ENCODE data around the gene GALNT14. TPM values are rescaled to one million over a fixed set of nuclear protein-coding genes. Genes with fewer than 3 reads are reported as not detected.

GALNT14 gene
- total RNA-seq, 1 experiment from 2014 or later, result 6.0 TPM

DNA sequence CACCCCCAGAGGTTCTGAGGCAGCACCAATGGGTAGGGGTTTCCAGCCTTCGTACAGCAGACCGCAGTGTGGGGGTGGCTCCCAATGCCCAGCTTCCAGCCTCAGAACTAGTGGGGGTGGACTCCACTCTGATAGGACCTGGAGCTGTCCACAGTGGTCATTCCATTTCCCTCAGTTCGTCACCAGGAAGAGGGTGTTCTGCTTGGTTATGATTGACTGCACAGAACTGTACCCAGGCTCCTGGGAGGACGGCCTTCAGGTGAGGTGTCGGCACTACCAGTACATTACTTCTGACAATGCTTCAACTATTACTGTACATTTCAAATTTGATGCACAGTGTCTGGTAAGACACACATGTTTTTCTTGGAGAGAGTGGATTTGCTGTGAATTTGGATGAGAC lies 180.6 kb downstream of the GALNT14 start:
- H3K4me1 Mint-ChIP-seq, result peaks cover 9% of the 10 kb centered on the region
- no peaks in the 10 kb centered on the region; the same call in 1 of the 2 replicates for H3K27me3 Mint-ChIP-seq (ENCODE audit: low read depth)
- no peak for ATAC-seq
- CTCF ChIA-PET, result interaction anchor here (1.0 kb wide), 1 partner anchor 246 kb away, joined by 3 read pairs; no protein-coding TSS in a partner anchor
- POLR2A ChIA-PET, result no interaction called here
- no peaks in the 10 kb centered on the region for H3K9me3 Mint-ChIP-seq
- TF ChIP-seq, protein P1, sequence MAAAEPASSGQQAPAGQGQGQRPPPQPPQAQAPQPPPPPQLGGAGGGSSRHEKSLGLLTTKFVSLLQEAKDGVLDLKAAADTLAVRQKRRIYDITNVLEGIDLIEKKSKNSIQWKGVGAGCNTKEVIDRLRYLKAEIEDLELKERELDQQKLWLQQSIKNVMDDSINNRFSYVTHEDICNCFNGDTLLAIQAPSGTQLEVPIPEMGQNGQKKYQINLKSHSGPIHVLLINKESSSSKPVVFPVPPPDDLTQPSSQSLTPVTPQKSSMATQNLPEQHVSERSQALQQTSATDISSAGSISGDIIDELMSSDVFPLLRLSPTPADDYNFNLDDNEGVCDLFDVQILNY (CRISPR knock-in tag; IDR thresholded peaks at IDR 0.05), result no peak
- TF ChIP-seq CBFB (CRISPR knock-in tag; IDR thresholded peaks at IDR 0.05; ENCODE audit: low read depth) (no peak), ZNF232 (CRISPR knock-in tag; IDR thresholded peaks at IDR 0.05) (no peak), CREM (CRISPR knock-in tag; IDR thresholded peaks at IDR 0.05) (no peak), ZNF263 (CRISPR knock-in tag; IDR thresholded peaks at IDR 0.05; ENCODE audit: low read depth) (no peak), MYBL2 (CRISPR knock-in tag; IDR thresholded peaks at IDR 0.05) (no peak)
- TF ChIP-seq, protein P2, sequence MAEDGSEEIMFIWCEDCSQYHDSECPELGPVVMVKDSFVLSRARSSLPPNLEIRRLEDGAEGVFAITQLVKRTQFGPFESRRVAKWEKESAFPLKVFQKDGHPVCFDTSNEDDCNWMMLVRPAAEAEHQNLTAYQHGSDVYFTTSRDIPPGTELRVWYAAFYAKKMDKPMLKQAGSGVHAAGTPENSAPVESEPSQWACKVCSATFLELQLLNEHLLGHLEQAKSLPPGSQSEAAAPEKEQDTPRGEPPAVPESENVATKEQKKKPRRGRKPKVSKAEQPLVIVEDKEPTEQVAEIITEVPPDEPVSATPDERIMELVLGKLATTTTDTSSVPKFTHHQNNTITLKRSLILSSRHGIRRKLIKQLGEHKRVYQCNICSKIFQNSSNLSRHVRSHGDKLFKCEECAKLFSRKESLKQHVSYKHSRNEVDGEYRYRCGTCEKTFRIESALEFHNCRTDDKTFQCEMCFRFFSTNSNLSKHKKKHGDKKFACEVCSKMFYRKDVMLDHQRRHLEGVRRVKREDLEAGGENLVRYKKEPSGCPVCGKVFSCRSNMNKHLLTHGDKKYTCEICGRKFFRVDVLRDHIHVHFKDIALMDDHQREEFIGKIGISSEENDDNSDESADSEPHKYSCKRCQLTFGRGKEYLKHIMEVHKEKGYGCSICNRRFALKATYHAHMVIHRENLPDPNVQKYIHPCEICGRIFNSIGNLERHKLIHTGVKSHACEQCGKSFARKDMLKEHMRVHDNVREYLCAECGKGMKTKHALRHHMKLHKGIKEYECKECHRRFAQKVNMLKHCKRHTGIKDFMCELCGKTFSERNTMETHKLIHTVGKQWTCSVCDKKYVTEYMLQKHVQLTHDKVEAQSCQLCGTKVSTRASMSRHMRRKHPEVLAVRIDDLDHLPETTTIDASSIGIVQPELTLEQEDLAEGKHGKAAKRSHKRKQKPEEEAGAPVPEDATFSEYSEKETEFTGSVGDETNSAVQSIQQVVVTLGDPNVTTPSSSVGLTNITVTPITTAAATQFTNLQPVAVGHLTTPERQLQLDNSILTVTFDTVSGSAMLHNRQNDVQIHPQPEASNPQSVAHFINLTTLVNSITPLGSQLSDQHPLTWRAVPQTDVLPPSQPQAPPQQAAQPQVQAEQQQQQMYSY (CRISPR knock-in tag; IDR thresholded peaks at IDR 0.05), result no peak
- no peak overlapping the region for H3K4me3 Mint-ChIP-seq
- DNase-seq (ENCODE audit: low spot score), result no peak
- no peak overlapping the region; the same call in 1 of the 2 replicates for H3K27ac Mint-ChIP-seq
- no peaks in the 10 kb centered on the region for H3K36me3 Mint-ChIP-seq

DNA sequence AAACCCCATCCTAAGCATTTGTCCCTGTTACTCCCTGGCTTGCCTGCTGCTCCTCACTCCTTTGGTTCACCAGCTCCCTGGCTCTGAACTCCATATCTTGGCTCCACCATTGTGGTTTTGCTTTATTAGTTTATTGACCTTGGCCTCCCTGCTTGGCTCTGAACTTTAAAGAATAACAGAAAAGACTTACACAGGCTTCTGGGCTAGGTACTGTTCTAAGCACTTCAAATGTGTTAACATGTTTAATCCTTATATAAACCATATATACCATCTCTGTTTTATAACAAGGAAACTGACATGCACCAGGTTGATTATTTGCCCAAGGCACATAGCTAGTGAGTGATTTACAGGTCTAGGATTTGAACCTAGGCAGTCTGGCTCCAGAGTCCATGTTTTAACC lies 181.2 kb downstream of the GALNT14 start:
- H3K27me3 Mint-ChIP-seq (ENCODE audit: low read depth), result no peaks in the 10 kb centered on the region; the same call in 1 of the 2 replicates
- ATAC-seq, result no peak
- no peak overlapping the region for H3K4me3 Mint-ChIP-seq
- CTCF ChIA-PET, result interaction anchor here (1.0 kb wide), 1 partner anchor 245 kb away, joined by 3 read pairs; no protein-coding TSS in a partner anchor
- TF ChIP-seq, protein P3, sequence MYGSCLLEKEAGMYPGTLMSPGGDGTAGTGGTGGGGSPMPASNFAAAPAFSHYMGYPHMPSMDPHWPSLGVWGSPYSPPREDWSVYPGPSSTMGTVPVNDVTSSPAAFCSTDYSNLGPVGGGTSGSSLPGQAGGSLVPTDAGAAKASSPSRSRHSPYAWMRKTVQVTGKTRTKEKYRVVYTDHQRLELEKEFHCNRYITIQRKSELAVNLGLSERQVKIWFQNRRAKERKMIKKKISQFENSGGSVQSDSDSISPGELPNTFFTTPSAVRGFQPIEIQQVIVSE (CRISPR knock-in tag; IDR thresholded peaks at IDR 0.05; ENCODE audit: borderline replicate concordance), result no peak
- TF ChIP-seq HMGA2 (CRISPR knock-in tag; IDR thresholded peaks at IDR 0.05), result no peak
- TF ChIP-seq, protein P4, sequence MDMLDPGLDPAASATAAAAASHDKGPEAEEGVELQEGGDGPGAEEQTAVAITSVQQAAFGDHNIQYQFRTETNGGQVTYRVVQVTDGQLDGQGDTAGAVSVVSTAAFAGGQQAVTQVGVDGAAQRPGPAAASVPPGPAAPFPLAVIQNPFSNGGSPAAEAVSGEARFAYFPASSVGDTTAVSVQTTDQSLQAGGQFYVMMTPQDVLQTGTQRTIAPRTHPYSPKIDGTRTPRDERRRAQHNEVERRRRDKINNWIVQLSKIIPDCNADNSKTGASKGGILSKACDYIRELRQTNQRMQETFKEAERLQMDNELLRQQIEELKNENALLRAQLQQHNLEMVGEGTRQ (CRISPR knock-in tag; IDR thresholded peaks at IDR 0.05), result no peak
- no peak for TF ChIP-seq MYBL2 (CRISPR knock-in tag; IDR thresholded peaks at IDR 0.05)
- TF ChIP-seq, protein P5, sequence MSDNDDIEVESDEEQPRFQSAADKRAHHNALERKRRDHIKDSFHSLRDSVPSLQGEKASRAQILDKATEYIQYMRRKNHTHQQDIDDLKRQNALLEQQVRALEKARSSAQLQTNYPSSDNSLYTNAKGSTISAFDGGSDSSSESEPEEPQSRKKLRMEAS (CRISPR knock-in tag; IDR thresholded peaks at IDR 0.05), result no peak
- no peak for TF ChIP-seq NR2C2 (CRISPR knock-in tag; IDR thresholded peaks at IDR 0.05)
- TF ChIP-seq, protein P6, sequence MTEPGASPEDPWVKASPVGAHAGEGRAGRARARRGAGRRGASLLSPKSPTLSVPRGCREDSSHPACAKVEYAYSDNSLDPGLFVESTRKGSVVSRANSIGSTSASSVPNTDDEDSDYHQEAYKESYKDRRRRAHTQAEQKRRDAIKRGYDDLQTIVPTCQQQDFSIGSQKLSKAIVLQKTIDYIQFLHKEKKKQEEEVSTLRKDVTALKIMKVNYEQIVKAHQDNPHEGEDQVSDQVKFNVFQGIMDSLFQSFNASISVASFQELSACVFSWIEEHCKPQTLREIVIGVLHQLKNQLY (CRISPR knock-in tag; IDR thresholded peaks at IDR 0.05), result no peak
- no peak for TF ChIP-seq PRRX2 (CRISPR knock-in tag; IDR thresholded peaks at IDR 0.05)
- no peak for TF ChIP-seq KAT7 (CRISPR knock-in tag; IDR thresholded peaks at IDR 0.05; ENCODE audit: borderline replicate concordance)
- TF ChIP-seq, protein P7, sequence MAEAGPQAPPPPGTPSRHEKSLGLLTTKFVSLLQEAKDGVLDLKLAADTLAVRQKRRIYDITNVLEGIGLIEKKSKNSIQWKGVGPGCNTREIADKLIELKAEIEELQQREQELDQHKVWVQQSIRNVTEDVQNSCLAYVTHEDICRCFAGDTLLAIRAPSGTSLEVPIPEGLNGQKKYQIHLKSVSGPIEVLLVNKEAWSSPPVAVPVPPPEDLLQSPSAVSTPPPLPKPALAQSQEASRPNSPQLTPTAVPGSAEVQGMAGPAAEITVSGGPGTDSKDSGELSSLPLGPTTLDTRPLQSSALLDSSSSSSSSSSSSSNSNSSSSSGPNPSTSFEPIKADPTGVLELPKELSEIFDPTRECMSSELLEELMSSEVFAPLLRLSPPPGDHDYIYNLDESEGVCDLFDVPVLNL (CRISPR knock-in tag; IDR thresholded peaks at IDR 0.05; ENCODE audit: borderline replicate concordance, low read depth), result no peak
- TF ChIP-seq NR1H2 (CRISPR knock-in tag; IDR thresholded peaks at IDR 0.05), result no peak
- H3K4me1 Mint-ChIP-seq, result peaks cover 9% of the 10 kb centered on the region
- no peaks in the 10 kb centered on the region for H3K36me3 Mint-ChIP-seq
- DNase-seq (ENCODE audit: low spot score), result no peak
- POLR2A ChIA-PET, result no interaction called here
- no peaks in the 10 kb centered on the region for H3K9me3 Mint-ChIP-seq
- H3K27ac Mint-ChIP-seq, result no peak overlapping the region
